ENCODE data around the gene CNTNAP1. TPM values are rescaled to one million over a fixed set of nuclear protein-coding genes. Genes with fewer than 3 reads are reported as not detected.

Gene CNTNAP1
- total RNA-seq, 1 donor from 2014 or later, result 0.93 TPM

GRCh38 chr17:42669977-42670788, 12.1 kb upstream of the CNTNAP1 start:
- DNase-seq (ENCODE audit: low spot score), result no peak
- no peak for ATAC-seq

GRCh38 chr17:42670789-42671657, 11.3 kb upstream of the CNTNAP1 start:
- ATAC-seq, result no peak
- DNase-seq (ENCODE audit: low spot score), result no peak

- ATAC-seq, result no peak
- no peak for DNase-seq (ENCODE audit: low spot score)
Observed at GRCh38 chr17:42672038-42672437, 10.3 kb upstream of the CNTNAP1 start.

GRCh38 chr17:42673266-42673884, 9.0 kb upstream of the CNTNAP1 start:
- ATAC-seq (no peak), DNase-seq (ENCODE audit: low spot score) (no peak)

GRCh38 chr17:42673885-42674754, 8.2 kb upstream of the CNTNAP1 start:
- DNase-seq (ENCODE audit: low spot score) (no peak), ATAC-seq (no peak)

GRCh38 chr17:42674755-42675347, 7.5 kb upstream of the CNTNAP1 start:
- ATAC-seq, result no peak
- no peak for DNase-seq (ENCODE audit: low spot score)

- ATAC-seq, result peak; percentile 23
- DNase-seq (ENCODE audit: low spot score), result peak; percentile 79
Observed at GRCh38 chr17:42675348-42675964, 6.9 kb upstream of the CNTNAP1 start.

- no peak for DNase-seq (ENCODE audit: low spot score)
- ATAC-seq, result peak; percentile 5
Observed at GRCh38 chr17:42675965-42676423, 6.3 kb upstream of the CNTNAP1 start.

GRCh38 chr17:42676424-42677011, 5.8 kb upstream of the CNTNAP1 start, which contains the start of gene PLEKHH3:
TSS of gene PLEKHH3 (minus strand) at chr17:42676994. CDS start at chr17:42676563, 431 bp downstream.
- DNase-seq (ENCODE audit: low spot score), result no peak
- ATAC-seq, result no peak

GRCh38 chr17:42677012-42677857, 5.1 kb upstream of the CNTNAP1 start:
- peak; percentile 100 for DNase-seq (ENCODE audit: low spot score)
- peak; percentile 66 for ATAC-seq

- DNase-seq (ENCODE audit: low spot score), result peak; percentile 97
- ATAC-seq, result peak; percentile 55
Observed at GRCh38 chr17:42677921-42678781, 4.2 kb upstream of the CNTNAP1 start.

- ATAC-seq (no peak), DNase-seq (ENCODE audit: low spot score) (peak; percentile 60)
Observed at GRCh38 chr17:42678951-42679491, 3.3 kb upstream of the CNTNAP1 start.

GRCh38 chr17:42679492-42680330, 2.6 kb upstream of the CNTNAP1 start:
- ATAC-seq (peak; percentile 57), DNase-seq (ENCODE audit: low spot score) (peak; percentile 84)

GRCh38 chr17:42680331-42680808, 2.0 kb upstream of the CNTNAP1 start:
- DNase-seq (ENCODE audit: low spot score), result no peak
- no peak for ATAC-seq

- ATAC-seq, result no peak
- DNase-seq (ENCODE audit: low spot score), result no peak
Observed at GRCh38 chr17:42682722-42683403, 532 bp downstream of the CNTNAP1 start.
